GM18526 (cell line): ENCODE data around the gene RMC1.

Source experiments
- POLR2A ChIP-seq: IDR thresholded peaks from 3 replicates; pipeline ENCODE4 v1.6.1; 2011; ENCODE audit not compliant: insufficient read length; ENCODE audit errors: extremely low read depth

Gene RMC1

DNA sequence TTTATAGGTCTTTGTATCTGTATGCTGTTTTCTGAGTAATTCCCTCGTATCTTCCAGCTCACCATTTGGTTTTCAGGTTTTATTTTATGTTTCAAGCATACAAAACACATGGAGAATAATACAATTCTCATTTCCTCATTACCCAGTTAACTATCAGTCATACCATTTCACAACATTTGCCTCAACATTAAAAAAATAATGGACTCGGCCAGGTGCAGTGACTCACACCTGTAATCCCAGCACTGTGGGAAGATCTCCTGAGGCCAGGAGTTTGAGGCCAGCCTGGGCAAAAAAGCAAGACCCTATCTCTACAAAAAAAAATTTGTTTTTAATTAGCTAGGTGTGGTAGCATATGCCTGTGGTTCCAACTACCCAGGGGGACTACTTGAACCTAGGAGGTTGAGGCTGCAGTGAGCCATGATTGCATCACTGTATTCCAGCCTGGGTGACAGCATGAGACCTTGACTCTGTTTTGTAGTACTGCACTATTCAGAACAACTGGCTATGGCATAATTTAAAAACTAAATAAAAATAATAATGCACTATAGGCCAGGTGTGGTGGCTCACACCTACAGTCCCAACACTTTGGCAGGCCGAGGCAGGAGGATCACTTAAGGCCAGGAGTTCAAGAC lies 62.7 kb downstream of the RMC1 start:
- TF ChIP-seq POLR2A, result no peak

DNA sequence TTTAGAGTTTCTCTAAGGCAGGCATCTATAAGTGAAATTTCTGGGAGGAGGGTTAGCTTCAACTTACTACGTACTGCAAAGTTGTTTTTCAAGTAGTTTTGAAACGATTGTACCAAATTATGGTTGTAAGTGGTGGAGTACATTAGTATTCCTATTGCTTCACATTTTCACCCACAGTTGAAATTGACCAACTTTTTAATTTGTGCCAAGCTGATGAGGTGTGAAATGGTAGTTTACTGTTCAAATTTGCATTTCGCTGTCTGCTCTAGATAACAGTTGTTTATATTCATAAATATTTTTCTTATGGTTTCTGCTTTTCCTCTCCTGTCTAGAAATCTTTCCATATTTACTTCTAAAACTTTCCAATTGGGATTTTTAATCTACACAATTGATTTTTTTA lies 64.4 kb downstream of the RMC1 start:
- TF ChIP-seq POLR2A, result no peak

GRCh38 chr18:23568281-23569138 lies 65.2 kb downstream of the RMC1 start:
- TF ChIP-seq POLR2A, result no peak

- TF ChIP-seq POLR2A, result no peak
Observed at GRCh38 chr18:23569299-23570063, 66.2 kb downstream of the RMC1 start.

GRCh38 chr18:23570912-23571504 lies 67.7 kb downstream of the RMC1 start:
- no peak for TF ChIP-seq POLR2A

DNA sequence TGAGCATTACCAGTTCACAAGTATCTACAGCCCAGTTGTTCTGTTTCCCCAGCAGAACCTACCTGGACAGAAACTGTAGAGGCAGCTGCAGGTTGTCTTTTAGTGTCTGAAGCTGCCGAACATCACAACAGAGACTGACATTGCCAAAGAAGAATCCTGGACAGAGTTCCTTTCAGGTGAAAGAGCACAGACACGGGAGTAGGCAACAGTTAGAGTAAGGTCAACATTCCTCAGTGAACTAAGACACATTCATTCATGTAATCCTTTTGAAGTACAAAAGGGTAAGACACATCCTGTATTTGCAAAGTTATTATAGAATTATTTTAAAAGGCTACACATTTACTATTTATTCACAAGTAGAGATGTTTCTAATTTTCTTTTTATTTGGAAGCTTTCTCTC lies 68.7 kb downstream of the RMC1 start:
- no peak for TF ChIP-seq POLR2A

DNA sequence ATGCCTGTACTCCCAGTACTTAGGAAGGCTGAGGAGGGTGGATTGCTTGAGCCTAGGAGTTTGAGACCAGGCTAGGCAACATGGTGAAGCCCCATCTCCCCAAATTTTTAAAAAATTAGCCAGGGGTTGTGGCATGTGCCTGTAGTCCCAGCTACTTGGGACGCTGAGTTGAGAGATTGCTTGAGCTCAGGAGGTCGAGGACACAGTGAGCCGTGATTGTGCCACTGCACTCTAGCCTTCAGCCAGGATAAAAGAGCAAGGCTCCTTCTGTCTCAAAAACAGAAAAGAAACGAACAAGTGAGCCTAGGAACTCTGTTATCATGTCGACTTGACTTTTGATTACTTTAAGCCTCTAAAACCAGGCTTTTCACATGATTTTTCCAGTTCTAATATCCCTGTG lies 69.3 kb downstream of the RMC1 start:
- TF ChIP-seq POLR2A, result no peak

GRCh38 chr18:23573020-23573419 lies 69.7 kb downstream of the RMC1 start:
- TF ChIP-seq POLR2A, result no peak

- no peak for TF ChIP-seq POLR2A
Observed at GRCh38 chr18:23573626-23574431, 70.5 kb downstream of the RMC1 start.

GRCh38 chr18:23574611-23575308 lies 71.4 kb downstream of the RMC1 start:
- no peak for TF ChIP-seq POLR2A

DNA sequence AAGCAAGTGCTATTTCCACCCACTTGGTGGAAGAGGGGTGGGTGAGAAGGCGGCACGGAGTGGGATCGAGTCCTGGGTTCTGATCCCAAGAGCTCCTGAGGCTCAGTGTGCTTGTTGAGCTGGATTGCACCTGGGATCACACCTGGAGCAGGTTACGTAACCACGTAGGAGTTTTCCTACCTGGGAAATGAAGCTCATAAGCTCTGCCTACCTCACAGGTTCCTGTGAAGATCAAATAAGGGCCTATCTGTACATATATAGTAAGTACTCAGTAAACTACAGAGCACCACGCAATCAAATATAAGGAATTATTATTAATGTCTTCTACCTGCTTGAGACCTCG lies 72.0 kb downstream of the RMC1 start:
- TF ChIP-seq POLR2A, result no peak

GRCh38 chr18:23578067-23578701 lies 74.9 kb downstream of the RMC1 start:
- TF ChIP-seq POLR2A, result no peak

DNA sequence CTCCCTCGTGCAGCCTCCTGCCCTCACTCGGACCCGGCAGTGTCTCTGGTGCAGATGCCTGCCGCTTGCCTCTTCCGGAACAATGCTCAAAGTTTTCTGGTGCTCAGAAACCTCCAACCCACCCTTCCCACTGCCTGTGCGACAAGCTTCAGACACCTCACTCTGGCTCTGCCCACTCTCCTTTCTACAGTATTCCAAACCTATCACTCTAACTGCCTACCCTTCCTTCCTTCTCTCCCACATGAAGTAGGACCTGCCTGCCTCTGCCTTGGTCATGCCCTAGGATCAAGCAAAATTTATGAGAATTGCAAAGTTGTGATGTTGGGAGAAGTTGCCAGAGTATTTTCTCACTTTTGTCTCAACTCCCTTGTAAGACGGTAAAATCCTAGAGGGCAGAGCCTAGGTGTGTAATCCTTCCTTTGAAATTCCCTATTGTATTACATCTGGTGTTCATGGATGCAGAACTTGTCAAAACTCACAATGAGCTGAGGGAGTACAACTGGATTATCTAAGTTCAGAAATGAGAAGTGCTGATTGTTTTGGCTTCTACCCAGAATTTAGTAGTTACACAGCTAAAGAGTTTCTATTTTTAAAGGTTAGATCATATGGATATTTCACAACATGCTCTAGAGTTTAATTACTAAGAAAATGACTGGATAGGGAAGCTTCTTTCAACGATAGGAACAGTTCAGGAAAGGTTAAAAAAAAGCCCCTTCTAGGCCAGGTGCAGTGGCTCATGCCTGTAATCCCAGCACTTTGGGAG lies 75.8 kb downstream of the RMC1 start:
- TF ChIP-seq POLR2A, result no peak
